KOPT-K1 (cell line): ENCODE data around the gene SBF2.
"Not testable (repeated sequence)": the region's sequence is repeated elsewhere in the genome, so short reads cannot be mapped to it uniquely, and the experiment has no call there.

Source experiments
- H3K27ac ChIP-seq: fragments of 200-600 bp; sonication (generic); 2 replicates; pipeline ENCODE4 v1.5.1; 2016; ENCODE audit warnings: antibody characterized with exemption, mild to moderate bottlenecking, low read depth, low read length; ENCODE audit not compliant: poor library complexity, severe bottlenecking
- H3K36me3 ChIP-seq: fragments of 200-600 bp; sonication (generic); 2 replicates; pipeline ENCODE4 v1.5.1; 2017; ENCODE audit warnings: antibody characterized with exemption, mild to moderate bottlenecking, low read length, moderate library complexity; ENCODE audit not compliant: insufficient read depth
- H3K9me3 ChIP-seq: fragments of 200-600 bp; sonication (generic); 2 replicates; pipeline ENCODE4 v1.5.1; 2017; ENCODE audit warnings: antibody characterized with exemption, low read length, mild to moderate bottlenecking; ENCODE audit not compliant: insufficient read depth, poor library complexity, severe bottlenecking

SBF2 gene

GRCh38 chr11:10002221-10002620 is 291.8 kb downstream of the SBF2 start:
- Histone ChIP-seq H3K36me3 (no peaks in the 10 kb centered on the region), H3K9me3 (peaks cover under 1% of the 10 kb centered on the region), H3K27ac (no peak overlapping the region)

GRCh38 chr11:9992306-9992705 is 301.7 kb downstream of the SBF2 start:
- Histone ChIP-seq H3K36me3 (no peaks in the 10 kb centered on the region), H3K27ac (no peak overlapping the region), H3K9me3 (no peaks in the 10 kb centered on the region)

GRCh38 chr11:9990221-9990973 is 303.6 kb downstream of the SBF2 start:
- H3K9me3 ChIP-seq = no peaks in the 10 kb centered on the region
- no peaks in the 10 kb centered on the region for H3K36me3 ChIP-seq
- no peak overlapping the region for H3K27ac ChIP-seq

GRCh38 chr11:9987303-9987702 is 306.7 kb downstream of the SBF2 start:
- not testable (repeated sequence) for H3K36me3 ChIP-seq, H3K9me3 ChIP-seq, H3K27ac ChIP-seq

GRCh38 chr11:9982796-9983579 is 311.0 kb downstream of the SBF2 start:
- Histone ChIP-seq H3K36me3 (no peaks in the 10 kb centered on the region), H3K9me3 (no peaks in the 10 kb centered on the region), H3K27ac (no peak overlapping the region)

- H3K9me3 ChIP-seq = no peaks in the 10 kb centered on the region
- no peaks in the 10 kb centered on the region for H3K36me3 ChIP-seq
- H3K27ac ChIP-seq = no peak overlapping the region
Measured at GRCh38 chr11:9982127-9982795, 311.8 kb downstream of the SBF2 start.

- Histone ChIP-seq H3K27ac (no peak overlapping the region), H3K36me3 (no peaks in the 10 kb centered on the region), H3K9me3 (no peaks in the 10 kb centered on the region)
Measured at GRCh38 chr11:9980931-9981330, 313.1 kb downstream of the SBF2 start.

GRCh38 chr11:9977554-9977953 is 316.5 kb downstream of the SBF2 start:
- H3K9me3 ChIP-seq = no peaks in the 10 kb centered on the region
- H3K27ac ChIP-seq = no peak overlapping the region
- no peaks in the 10 kb centered on the region for H3K36me3 ChIP-seq

- no peaks in the 10 kb centered on the region for H3K36me3 ChIP-seq
- no peaks in the 10 kb centered on the region for H3K9me3 ChIP-seq
- H3K27ac ChIP-seq = no peak overlapping the region
Measured at GRCh38 chr11:9974375-9974774, 319.6 kb downstream of the SBF2 start.

GRCh38 chr11:9973921-9974320 is 320.1 kb downstream of the SBF2 start:
- Histone ChIP-seq H3K27ac (no peak overlapping the region), H3K36me3 (no peaks in the 10 kb centered on the region), H3K9me3 (no peaks in the 10 kb centered on the region)

GRCh38 chr11:9972989-9973388 is 321.0 kb downstream of the SBF2 start:
- Histone ChIP-seq H3K27ac (no peak overlapping the region), H3K9me3 (no peaks in the 10 kb centered on the region), H3K36me3 (no peaks in the 10 kb centered on the region)

- Histone ChIP-seq H3K36me3 (no peaks in the 10 kb centered on the region), H3K9me3 (no peaks in the 10 kb centered on the region), H3K27ac (no peak overlapping the region)
Measured at GRCh38 chr11:9971894-9972293, 322.1 kb downstream of the SBF2 start.

- no peak overlapping the region for H3K27ac ChIP-seq
- no peaks in the 10 kb centered on the region for H3K9me3 ChIP-seq
- H3K36me3 ChIP-seq = no peaks in the 10 kb centered on the region
Measured at GRCh38 chr11:9969068-9969467, 325.0 kb downstream of the SBF2 start.

- H3K36me3 ChIP-seq = no peaks in the 10 kb centered on the region
- no peaks in the 10 kb centered on the region for H3K9me3 ChIP-seq
- no peak overlapping the region for H3K27ac ChIP-seq
Measured at GRCh38 chr11:9962722-9963121, 331.3 kb downstream of the SBF2 start.

GRCh38 chr11:9957072-9957471 is 336.9 kb downstream of the SBF2 start:
- Histone ChIP-seq H3K9me3 (no peaks in the 10 kb centered on the region), H3K27ac (no peak overlapping the region), H3K36me3 (no peaks in the 10 kb centered on the region)
